GM21390 (cell line): ENCODE measurements around the gene SOWAHB.
"Not testable (repeated sequence)": the region's sequence is repeated elsewhere in the genome, so short reads cannot be mapped to it uniquely, and the experiment has no call there.

Experiments used
- ATAC-seq: cut with Tn5 transposase; IDR thresholded peaks from one replicate; pipeline ENCODE4 v1.9.1; 2021; ENCODE audit not compliant: unreplicated experiment

SOWAHB gene

DNA sequence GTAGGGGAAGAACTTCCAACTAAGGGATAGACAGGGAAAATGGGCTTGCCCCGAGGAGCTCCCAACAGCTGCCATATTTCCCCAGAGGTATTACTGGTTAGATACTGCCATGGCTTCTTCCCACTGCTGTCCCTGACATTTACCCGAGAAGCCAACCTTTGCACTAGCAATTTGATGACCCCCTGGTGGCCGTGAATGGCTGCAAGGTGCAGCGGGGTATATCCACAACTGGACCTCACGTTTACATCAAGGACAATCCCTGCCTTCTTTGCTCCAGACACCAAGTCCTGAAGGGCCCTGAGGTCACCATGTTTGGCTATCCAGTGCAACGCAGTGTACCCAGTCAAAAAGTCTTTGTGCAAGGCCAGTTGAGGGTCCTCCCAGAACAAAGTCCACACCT is 2.3 kb downstream of the SOWAHB start:
- no peak for ATAC-seq

- no peak for ATAC-seq
Measured at GRCh38 chr4:76894537-76895255, 3.2 kb downstream of the SOWAHB start.

DNA sequence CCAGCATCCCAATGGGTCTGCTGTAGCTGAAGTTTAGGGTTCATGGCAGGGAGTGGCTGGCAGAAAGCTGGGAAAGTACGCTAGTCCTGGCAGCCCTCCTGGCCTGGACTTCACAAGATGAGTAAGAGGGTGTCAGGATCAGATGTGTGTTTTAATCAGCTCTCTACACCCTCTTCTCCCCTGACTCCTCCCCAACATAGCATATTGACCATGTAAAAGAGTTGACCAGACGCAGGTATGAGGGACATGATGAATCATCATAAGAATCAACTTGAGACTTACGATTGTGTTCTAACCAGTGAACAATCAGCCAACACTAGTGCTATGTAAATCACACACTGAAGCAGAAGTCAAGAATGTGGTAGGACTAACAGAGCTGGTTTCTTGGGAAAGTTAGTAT is 5.3 kb downstream of the SOWAHB start:
- no peak for ATAC-seq

- ATAC-seq = no peak
Measured at GRCh38 chr4:76892001-76892400, 5.9 kb downstream of the SOWAHB start.

GRCh38 chr4:76886848-76887441 is 11.0 kb downstream of the SOWAHB start:
- ATAC-seq = no peak

- no peak for ATAC-seq
Measured at GRCh38 chr4:76886214-76886613, 11.7 kb downstream of the SOWAHB start.

DNA sequence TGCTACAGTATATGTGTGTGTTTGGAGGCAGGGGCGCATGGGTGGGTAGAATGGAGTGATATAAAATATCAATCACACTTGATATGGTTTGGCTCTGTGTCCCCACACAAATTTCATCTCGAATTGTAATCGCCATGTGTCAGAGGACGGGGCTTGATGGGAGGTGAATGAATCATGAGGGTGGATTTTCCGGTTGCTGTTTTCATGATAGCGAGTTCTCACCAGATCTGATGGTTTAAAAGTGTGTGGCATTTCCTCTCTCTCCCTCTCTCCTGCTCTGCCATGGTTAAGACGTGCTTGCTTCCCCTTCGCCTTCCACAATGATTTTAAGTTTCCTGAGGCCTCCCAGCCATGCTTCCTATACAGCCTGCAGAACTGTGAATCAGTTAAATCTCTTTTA is 14.8 kb downstream of the SOWAHB start:
- ATAC-seq = no peak

DNA sequence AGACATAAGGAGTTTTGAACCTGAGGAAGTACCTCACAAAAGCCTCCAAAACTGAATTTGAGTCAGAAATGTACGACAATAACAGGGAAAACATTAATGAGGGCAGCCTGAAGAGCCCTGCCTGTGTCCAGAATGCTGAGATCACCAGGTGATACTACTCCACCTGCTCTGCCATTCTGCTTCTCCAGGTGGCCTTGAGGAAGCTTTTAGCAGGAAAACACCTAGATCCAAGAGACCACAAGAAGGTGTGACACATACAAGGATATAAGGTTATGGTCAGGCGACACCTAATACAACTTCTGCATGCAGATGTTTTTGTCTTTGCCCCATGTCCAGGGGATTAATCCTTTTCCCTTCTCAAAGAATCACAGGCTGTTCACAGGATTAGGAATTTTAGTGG is 15.3 kb downstream of the SOWAHB start:
- no peak for ATAC-seq

- ATAC-seq = no peak
Measured at GRCh38 chr4:76881375-76881774, 16.6 kb downstream of the SOWAHB start.

DNA sequence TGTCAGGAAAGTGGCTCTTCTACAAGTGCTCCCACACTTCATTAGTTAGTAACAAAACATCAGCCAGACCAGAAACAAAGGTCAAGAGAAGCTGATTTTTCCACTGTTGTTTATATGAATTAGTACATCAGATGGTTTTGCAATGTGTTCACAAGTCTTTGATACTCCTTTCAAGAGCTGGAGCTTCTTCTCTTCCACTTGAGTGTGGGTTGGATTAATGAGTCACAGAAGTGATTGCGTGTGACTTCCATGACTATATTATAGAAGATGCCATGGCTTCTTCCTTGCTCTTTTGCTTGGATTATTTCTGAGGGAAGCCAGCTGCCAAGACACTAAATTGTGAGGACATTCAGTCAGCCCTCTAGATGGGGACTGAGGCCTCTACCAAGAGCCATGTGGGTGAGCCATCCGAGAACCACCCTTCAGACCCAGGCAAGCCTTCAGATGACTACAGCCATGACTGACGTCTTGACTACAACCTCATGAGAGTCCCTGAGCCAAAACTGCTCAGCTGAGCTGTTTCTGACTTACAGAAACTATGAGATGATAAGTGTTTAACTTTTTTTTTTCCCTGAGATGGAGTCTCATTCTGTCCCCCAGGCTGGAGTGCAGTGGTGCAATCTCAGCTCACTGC is 18.1 kb downstream of the SOWAHB start:
- no peak for ATAC-seq

- ATAC-seq = not testable (repeated sequence)
Measured at GRCh38 chr4:76878641-76879165, 19.2 kb downstream of the SOWAHB start.

GRCh38 chr4:76874176-76874575 is 23.8 kb downstream of the SOWAHB start:
- ATAC-seq = no peak

DNA sequence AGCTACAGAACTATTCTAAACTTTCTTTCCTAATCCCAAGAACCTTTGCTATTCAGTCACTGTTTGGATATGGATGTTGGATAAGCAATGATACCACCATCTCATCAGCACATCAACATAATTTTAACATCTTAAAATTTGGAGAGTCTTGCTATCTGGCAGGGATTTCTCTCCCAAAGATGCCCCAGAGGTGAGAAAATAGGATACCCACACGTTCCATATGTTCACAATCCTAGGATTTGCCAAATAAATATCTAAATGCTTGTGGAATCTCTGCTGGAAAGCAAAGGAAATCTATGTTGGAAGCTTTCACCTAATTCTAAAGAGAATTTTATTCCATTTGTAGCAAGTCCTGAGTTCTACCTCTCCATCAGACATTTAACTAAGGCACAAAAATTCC is 24.4 kb downstream of the SOWAHB start:
- ATAC-seq = no peak

DNA sequence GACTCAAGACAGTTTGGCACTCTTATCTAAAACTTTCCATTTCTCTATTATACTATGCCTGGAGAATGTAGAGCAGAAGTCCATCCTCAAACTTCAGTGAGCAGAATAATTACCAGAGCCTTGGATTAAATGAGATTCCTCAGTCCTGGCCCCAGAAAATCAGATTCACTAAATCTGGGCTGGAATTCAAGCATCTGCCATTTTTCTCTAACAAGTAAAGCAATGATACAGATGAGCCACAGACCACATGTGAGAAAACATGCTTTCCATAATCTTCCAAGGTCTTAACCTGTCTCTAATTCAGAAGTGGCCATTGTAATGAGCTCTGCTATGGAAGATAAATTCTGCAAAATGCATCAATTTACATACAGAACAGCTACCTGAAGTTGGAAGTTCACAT is 25.4 kb downstream of the SOWAHB start:
- no peak for ATAC-seq

DNA sequence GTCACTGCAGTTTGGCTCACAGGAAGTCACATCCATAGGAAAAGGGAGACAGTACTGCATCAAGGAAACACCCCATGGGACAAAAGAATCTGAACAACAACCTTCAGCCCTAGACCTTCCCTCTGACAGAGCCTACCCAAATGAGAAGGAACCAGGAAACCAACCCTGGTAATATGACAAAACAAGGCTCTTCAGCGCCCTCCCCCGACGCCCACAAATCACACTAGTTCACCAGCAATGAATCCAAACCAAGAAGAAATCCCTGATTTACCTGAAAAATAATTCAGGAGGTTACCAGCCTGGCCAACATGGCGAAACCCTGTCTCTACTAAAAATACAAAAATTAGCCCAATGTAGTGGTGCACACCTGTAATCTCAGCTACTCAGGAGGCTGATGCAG is 29.2 kb downstream of the SOWAHB start:
- ATAC-seq = not testable (repeated sequence)

- ATAC-seq = no peak
Measured at GRCh38 chr4:76867880-76868655, 29.9 kb downstream of the SOWAHB start.

- no peak for ATAC-seq
Measured at GRCh38 chr4:76867377-76867776, 30.6 kb downstream of the SOWAHB start.

- no peak for ATAC-seq
Measured at GRCh38 chr4:76866641-76867040, 31.3 kb downstream of the SOWAHB start.

DNA sequence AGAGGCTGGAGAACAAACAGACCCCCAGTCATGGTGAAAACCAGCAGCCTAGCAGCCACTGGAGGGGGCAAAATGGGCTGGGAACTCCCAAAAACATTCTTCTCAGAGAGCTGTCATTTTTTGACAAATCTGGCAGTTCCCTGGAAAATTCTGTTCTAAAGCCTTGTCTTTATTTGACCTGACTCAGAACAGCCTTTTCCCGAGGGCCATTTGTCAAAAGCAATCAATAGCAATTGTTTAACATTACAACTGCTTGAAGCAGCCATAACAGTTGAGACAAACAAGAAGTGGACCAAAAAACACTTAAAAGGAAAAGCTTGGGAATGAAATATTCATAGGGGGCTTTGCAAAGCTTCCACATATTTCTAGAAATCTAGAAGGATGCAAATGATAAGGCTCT is 39.6 kb downstream of the SOWAHB start:
- no peak for ATAC-seq

- no peak for ATAC-seq
Measured at GRCh38 chr4:76857074-76857409, 40.9 kb downstream of the SOWAHB start.

DNA sequence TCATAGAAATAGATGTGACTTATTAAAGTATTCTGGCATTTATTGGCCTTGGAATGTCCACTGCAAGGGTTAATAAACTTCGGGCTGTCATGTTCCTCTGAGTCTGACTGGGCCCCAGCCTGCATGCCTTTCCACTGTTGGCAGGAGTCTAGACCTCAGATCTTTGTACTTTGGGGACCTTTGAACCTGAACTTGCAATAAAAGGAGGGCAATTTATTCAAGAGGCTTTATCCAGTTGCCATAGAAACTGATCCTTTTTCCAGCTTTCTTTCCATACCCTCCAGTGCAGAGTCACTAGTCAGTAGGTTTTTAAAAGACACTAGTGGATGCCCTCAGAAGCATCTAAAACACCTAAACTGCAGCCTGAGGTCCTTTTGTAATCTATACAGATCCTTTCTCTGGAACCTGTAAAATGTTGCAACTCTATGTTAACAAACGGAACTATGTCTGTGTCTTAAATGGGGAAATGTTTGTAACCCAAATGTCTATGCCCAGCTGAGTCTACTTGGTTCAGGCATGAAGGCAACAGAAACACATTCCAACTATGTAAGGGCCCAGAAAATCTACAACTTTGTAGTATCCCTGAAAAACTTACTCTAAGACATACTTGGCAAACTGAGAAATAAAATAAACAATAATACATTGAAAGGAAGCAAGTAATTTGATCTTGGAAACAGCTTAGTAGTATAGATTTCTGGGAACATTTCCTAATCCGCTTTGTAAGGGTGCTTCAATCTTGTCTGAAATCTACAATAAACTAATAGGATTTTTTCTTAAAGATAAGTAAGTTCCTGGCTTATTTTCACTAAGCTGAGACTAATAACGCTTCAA is 41.5 kb downstream of the SOWAHB start:
- no peak for ATAC-seq
